K562 (cell line): ENCODE results near the gene PPP1R14C. TPM values are rescaled to one million over a fixed set of nuclear protein-coding genes. Genes with fewer than 3 reads are reported as not detected.

ENCODE experiments used
- ARID1B ChIP-seq: fragments of 450-650 bp; IDR thresholded peaks from 2 replicates; pipeline ENCODE4 v1.6.1; 2016; ENCODE audit warnings: antibody characterized with exemption, mild to moderate bottlenecking, inconsistent platforms
- BRCA1 ChIP-seq, 2 experiments: fragments of 450-650 bp in 1 of 2; sonication (generic) in 1 of 2; formaldehyde crosslinking in 1 of 2; IDR thresholded peaks; 2 replicates each; pipeline versions ENCODE4 v1.5.0 to v1.6.1; 2017 to 2020; ENCODE audit warnings: mild to moderate bottlenecking in 1 of 2, missing genetic modification reagents in 1 of 2
- CHCHD3 ChIP-seq: fragments of 250-450 bp; sonication (Bioruptor Pico); IDR thresholded peaks from 2 replicates; pipeline ENCODE4 v2.1.2; 2022; ENCODE audit warnings: mild to moderate bottlenecking
- CHD1 ChIP-seq: fragments of 200-600 bp; sonication (generic); IDR thresholded peaks from one replicate; pipeline ENCODE4 v1.6.1; 2012; ENCODE audit warnings: mild to moderate bottlenecking, moderate library complexity, low read length, inconsistent platforms
- E2F3 ChIP-seq: fragments of 250-450 bp; sonication (Bioruptor Pico); IDR thresholded peaks from 2 replicates; pipeline ENCODE4 v1.4.0; 2020; ENCODE audit warnings: mild to moderate bottlenecking
- ETV5 ChIP-seq: sonication (generic); formaldehyde crosslinking; IDR thresholded peaks from 2 replicates; pipeline ENCODE4 v1.4.0; 2020; ENCODE audit warnings: low read depth, mild to moderate bottlenecking, missing genetic modification reagents
- GTF2F1 ChIP-seq: IDR thresholded peaks from 2 replicates; pipeline ENCODE4 v1.6.1; 2011; ENCODE audit warnings: low read depth, low read length, improper control_type of control experiment
- HDAC8 ChIP-seq: fragments of 450-650 bp; IDR thresholded peaks from 2 replicates; pipeline ENCODE4 v1.6.1; 2016; ENCODE audit warnings: mild to moderate bottlenecking, missing genetic modification characterization, moderate library complexity, missing compliant biosample characterization
- HIVEP1 ChIP-seq: fragments of 250-450 bp; sonication (Bioruptor Pico); IDR thresholded peaks from 2 replicates; pipeline ENCODE4 v1.4.0; 2020; ENCODE audit warnings: mild to moderate bottlenecking
- MTF1 ChIP-seq: fragments of 250-450 bp; sonication (Bioruptor Pico); IDR thresholded peaks from 2 replicates; pipeline ENCODE4 v1.9.0; 2021; ENCODE audit warnings: moderate library complexity, mild to moderate bottlenecking, inconsistent platforms, borderline replicate concordance
- RBM39 ChIP-seq: fragments of 200-400 bp; formaldehyde crosslinking; optimal IDR thresholded peaks from 2 replicates; pipeline ENCODE3; 2018; ENCODE audit warnings: low read depth, low read length
- SMARCE1 ChIP-seq: fragments of 450-650 bp; IDR thresholded peaks from 2 replicates; pipeline ENCODE4 v1.7.1; 2016; ENCODE audit warnings: mild to moderate bottlenecking
- SRSF3 ChIP-seq: fragments of 200-400 bp; formaldehyde crosslinking; IDR thresholded peaks from 2 replicates; pipeline ENCODE4 v1.6.1; 2016; ENCODE audit warnings: mild to moderate bottlenecking, low read length, moderate library complexity; ENCODE audit not compliant: insufficient read depth
- ZBTB7A ChIP-seq: IDR thresholded peaks from 2 replicates; pipeline ENCODE4 v1.6.1; 2011; ENCODE audit warnings: low read depth, mild to moderate bottlenecking, low read length, moderate library complexity, borderline replicate concordance; ENCODE audit not compliant: control insufficient read depth
- ZC3H8 ChIP-seq: fragments of 450-650 bp; IDR thresholded peaks from 2 replicates; pipeline ENCODE4 v1.6.1; 2017
- ZNF232 ChIP-seq: sonication (generic); formaldehyde crosslinking; IDR thresholded peaks from 2 replicates; pipeline ENCODE4 v1.8.0; 2022; ENCODE audit warnings: mild to moderate bottlenecking, missing genetic modification reagents
- ZNF445 ChIP-seq: fragments of 250-450 bp; sonication (Bioruptor Pico); IDR thresholded peaks from 2 replicates; pipeline ENCODE4 v1.4.0; 2020; ENCODE audit warnings: low read depth, mild to moderate bottlenecking, moderate library complexity
- polyA plus RNA-seq, 8 experiments: library from polyadenylated mRNA; depleted of rRNA in 4 of 8; stranded (reverse) in 5 of 8; unstranded in 3 of 8; fragments of >200 nt; fragmentation: Nextera tagmentation in 2 of 8; fragmentation: Illumina TruSeq in 1 of 8; extraction: Ambion mirVana in 2 of 8; extraction: Trizol in 1 of 8; gene quantifications; 2 replicates each; pipeline versions ENCODE4 v1.2.1 to v1.2.3, GENCODE V29; 2011 to 2014; ENCODE audit warnings: inconsistent platforms in 1 of 8, missing spikeins in 1 of 8
- total RNA-seq, 7 experiments: library from RNA; depleted of rRNA in 6 of 7; stranded (reverse); fragments of >200 nt in 6 of 7; fragmentation: Illumina TruSeq in 2 of 7; extraction: Trizol in 2 of 7; gene quantifications; 2 replicates each; pipeline versions ENCODE4 v1.2.1 to v1.2.3, GENCODE V29; 2011 to 2021; ENCODE audit warnings: low replicate concordance in 1 of 7
- TF ChIP-seq, protein P1 (sequence below): fragments of 450-650 bp; IDR thresholded peaks from 2 replicates; pipeline ENCODE4 v1.6.1; 2016; ENCODE audit warnings: low read depth
- TF ChIP-seq, protein P2 (sequence below): fragments of 450-650 bp; IDR thresholded peaks from 2 replicates; pipeline ENCODE4 v1.6.1; 2016; ENCODE audit warnings: mild to moderate bottlenecking

PPP1R14C gene
- total and polyA plus RNA-seq, 9 of the 15 experiments (the other 6 are each of a cell fraction or from before 2014, with no cell fraction given), result 4.5 to 16.6 (median 11.9) TPM

DNA sequence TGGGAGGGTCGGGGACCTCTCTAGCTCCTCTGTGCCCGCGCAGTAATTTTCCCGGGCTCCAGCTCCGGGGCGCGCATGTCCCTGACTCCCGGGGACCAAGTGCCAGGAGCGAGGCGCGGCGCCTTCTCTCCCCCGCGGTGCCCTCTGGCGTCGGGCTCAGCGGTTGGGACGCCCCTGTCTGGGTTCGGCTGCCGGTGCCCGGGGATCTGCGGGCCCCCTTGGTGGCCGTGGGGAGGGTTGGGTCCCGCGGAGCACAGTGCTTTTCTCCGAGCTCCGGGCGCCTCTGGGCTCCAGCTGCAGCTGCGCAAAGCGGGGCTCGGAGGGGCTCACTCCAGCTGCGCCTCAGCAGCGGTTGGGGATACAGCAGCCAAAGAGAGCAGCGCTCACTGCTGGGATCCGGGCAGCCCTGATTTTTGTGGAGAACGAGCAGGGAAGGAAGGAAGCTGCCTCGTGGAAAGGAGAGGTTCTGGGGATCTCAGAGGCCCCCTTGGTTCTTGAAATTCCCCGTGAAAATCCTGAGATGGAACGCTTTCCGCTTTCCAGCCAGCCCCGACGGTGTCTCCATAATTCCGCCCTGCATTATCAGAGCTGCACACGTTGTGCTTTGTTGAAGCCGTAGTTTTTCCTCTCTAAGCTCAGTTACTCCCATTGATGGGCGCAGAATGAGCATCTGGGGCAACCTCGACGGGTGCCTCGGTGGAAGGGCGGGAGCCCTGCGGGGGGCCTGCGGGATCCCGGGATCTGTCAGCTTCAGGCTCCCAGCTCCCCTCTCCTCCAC is 861 bp downstream of the PPP1R14C start (continued):
- no peak for TF ChIP-seq E2F3
- TF ChIP-seq BRCA1 (IDR thresholded peaks at IDR 0.05), result no peak
- TF ChIP-seq BRCA1 (CRISPR knock-in tag; IDR thresholded peaks at IDR 0.05), result 0 out of 2 replicates have a peak, but pooled peaks have one; percentile 7
- TF ChIP-seq ZC3H8, result no peak
- TF ChIP-seq ETV5 (CRISPR knock-in tag), result 0 out of 2 replicates have a peak, but pooled peaks have one; percentile 57
- TF ChIP-seq ZNF232 (CRISPR knock-in tag), result no peak
- TF ChIP-seq CHCHD3 (CRISPR knock-in tag), result no peak
- TF ChIP-seq, protein P1, sequence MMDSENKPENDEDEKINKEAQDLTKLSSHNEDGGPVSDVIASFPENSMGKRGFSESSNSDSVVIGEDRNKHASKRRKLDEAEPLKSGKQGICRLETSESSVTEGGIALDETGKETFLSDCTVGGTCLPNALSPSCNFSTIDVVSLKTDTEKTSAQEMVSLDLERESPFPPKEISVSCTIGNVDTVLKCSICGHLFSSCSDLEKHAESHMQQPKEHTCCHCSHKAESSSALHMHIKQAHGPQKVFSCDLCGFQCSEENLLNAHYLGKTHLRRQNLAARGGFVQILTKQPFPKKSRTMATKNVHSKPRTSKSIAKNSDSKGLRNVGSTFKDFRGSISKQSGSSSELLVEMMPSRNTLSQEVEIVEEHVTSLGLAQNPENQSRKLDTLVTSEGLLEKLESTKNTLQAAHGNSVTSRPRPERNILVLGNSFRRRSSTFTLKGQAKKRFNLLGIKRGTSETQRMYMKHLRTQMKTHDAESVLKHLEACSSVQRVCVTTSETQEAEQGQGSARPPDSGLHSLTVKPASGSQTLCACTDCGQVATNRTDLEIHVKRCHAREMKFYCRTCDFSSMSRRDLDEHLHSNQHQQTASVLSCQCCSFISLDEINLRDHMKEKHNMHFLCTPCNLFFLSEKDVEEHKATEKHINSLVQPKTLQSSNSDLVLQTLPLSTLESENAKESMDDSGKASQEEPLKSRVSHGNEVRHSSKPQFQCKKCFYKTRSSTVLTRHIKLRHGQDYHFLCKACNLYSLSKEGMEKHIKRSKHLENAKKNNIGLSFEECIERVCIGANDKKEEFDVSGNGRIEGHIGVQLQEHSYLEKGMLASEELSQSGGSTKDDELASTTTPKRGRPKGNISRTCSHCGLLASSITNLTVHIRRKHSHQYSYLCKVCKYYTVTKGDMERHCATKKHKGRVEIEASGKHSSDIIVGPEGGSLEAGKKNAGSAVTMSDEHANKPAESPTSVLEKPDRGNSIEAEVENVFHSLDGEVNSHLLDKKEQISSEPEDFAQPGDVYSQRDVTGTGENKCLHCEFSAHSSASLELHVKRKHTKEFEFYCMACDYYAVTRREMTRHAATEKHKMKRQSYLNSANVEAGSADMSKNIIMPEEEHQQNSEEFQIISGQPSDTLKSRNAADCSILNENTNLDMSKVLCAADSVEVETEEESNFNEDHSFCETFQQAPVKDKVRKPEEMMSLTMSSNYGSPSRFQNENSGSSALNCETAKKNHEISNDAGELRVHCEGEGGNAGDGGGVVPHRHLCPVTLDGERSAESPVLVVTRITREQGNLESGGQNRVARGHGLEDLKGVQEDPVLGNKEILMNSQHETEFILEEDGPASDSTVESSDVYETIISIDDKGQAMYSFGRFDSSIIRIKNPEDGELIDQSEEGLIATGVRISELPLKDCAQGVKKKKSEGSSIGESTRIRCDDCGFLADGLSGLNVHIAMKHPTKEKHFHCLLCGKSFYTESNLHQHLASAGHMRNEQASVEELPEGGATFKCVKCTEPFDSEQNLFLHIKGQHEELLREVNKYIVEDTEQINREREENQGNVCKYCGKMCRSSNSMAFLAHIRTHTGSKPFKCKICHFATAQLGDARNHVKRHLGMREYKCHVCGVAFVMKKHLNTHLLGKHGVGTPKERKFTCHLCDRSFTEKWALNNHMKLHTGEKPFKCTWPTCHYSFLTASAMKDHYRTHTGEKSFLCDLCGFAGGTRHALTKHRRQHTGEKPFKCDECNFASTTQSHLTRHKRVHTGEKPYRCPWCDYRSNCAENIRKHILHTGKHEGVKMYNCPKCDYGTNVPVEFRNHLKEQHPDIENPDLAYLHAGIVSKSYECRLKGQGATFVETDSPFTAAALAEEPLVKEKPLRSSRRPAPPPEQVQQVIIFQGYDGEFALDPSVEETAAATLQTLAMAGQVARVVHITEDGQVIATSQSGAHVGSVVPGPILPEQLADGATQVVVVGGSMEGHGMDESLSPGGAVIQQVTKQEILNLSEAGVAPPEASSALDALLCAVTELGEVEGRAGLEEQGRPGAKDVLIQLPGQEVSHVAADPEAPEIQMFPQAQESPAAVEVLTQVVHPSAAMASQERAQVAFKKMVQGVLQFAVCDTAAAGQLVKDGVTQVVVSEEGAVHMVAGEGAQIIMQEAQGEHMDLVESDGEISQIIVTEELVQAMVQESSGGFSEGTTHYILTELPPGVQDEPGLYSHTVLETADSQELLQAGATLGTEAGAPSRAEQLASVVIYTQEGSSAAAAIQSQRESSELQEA, result no peak
- TF ChIP-seq SMARCE1, result no peak
- no peak for TF ChIP-seq HDAC8 (tag)
- TF ChIP-seq MTF1 (CRISPR knock-in tag), result no peak
- TF ChIP-seq CHD1, result no peak
- TF ChIP-seq, protein P2, sequence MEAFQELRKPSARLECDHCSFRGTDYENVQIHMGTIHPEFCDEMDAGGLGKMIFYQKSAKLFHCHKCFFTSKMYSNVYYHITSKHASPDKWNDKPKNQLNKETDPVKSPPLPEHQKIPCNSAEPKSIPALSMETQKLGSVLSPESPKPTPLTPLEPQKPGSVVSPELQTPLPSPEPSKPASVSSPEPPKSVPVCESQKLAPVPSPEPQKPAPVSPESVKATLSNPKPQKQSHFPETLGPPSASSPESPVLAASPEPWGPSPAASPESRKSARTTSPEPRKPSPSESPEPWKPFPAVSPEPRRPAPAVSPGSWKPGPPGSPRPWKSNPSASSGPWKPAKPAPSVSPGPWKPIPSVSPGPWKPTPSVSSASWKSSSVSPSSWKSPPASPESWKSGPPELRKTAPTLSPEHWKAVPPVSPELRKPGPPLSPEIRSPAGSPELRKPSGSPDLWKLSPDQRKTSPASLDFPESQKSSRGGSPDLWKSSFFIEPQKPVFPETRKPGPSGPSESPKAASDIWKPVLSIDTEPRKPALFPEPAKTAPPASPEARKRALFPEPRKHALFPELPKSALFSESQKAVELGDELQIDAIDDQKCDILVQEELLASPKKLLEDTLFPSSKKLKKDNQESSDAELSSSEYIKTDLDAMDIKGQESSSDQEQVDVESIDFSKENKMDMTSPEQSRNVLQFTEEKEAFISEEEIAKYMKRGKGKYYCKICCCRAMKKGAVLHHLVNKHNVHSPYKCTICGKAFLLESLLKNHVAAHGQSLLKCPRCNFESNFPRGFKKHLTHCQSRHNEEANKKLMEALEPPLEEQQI, result no peak
- no peak for TF ChIP-seq HIVEP1
- TF ChIP-seq ARID1B, result no peak
- no peak for TF ChIP-seq SRSF3
- TF ChIP-seq RBM39, result no peak
- TF ChIP-seq GTF2F1, result no peak
- TF ChIP-seq ZBTB7A, result peak; percentile 64; the same call in 1 of the 2 replicates
- no peak for TF ChIP-seq ZNF445 (CRISPR knock-in tag)
